HG03159 (cell line): ENCODE measurements around the gene MAP1LC3B.

Experiments used
- ATAC-seq: cut with Tn5 transposase; IDR thresholded peaks from one replicate; pipeline ENCODE4 v1.9.1; 2021; ENCODE audit warnings: mild to moderate bottlenecking, moderate library complexity; ENCODE audit not compliant: unreplicated experiment

MAP1LC3B gene

DNA sequence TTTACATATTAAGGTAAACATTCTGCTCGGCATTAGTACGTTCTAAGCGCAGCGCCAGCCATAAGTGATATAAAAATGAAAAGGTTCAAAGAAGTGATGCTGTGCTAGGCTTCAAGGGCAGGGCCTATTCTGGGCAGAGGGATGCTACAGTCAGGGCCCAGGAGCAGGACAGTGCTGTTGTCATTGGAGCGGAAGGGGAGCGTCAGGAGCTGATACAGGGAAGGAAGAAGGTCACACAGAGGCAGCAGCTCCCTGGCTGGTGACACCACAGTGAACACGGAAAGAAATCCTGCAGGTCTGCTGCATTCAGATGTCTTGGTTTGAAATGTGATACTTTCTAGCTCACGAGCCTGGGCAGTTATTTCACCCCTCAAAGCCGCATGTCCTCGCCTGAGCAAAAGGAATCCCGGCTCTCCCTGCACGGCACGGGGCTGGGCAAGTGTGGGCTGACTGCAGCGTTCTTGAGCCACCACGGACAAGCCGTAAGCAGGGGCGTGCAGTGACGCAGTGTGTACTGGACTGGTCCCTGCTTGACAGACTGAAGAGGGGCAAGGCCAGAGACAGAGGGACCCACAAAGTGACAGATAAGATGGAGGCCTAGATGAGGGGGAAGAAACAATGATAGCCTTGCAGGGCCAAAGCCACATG, 59.6 kb downstream of the MAP1LC3B start:
- ATAC-seq = no peak

DNA sequence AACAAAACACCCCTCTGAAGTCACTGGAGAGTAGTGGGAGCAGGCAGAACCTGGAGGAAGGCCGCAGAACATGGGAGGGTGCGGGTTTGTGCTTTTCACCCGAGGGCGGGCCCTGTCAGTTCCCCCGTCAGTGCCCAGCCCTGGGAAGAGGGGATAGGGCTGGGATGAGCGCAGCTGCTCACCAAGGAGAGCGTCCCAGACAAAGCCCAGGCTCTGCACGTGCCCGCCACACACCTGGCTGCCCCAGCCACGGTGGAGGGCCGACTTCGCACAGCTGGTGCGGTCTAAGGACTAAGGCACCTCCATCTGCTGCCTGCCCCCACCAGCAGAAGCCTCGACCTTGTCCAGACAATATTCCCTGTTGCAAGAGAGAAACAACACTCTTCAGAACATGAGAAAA, 61.2 kb downstream of the MAP1LC3B start:
- ATAC-seq = no peak
